Superior temporal gyrus (tissue), 1 donor: ENCODE results near the gene DEPDC1B.
"Not testable (repeated sequence)": the region's sequence is repeated elsewhere in the genome, so short reads cannot be mapped to it uniquely, and the experiment has no call there.

Source experiments
- DNase-seq: peaks from one replicate; pipeline ENCODE4 v3.0.0-alpha.2; 2016; ENCODE audit errors: extremely low spot score

The DEPDC1B gene

GRCh38 chr5:60649288-60649917, 50.6 kb downstream of the DEPDC1B start:
- DNase-seq: peak; percentile 68

- no peak for DNase-seq
Observed at GRCh38 chr5:60648175-60648574, 51.8 kb downstream of the DEPDC1B start.

GRCh38 chr5:60640901-60641300, 59.1 kb downstream of the DEPDC1B start:
- DNase-seq: no peak

- no peak for DNase-seq
Observed at GRCh38 chr5:60639544-60639943, 60.4 kb downstream of the DEPDC1B start.

- DNase-seq: no peak
Observed at GRCh38 chr5:60638300-60638699, 61.7 kb downstream of the DEPDC1B start.

- no peak for DNase-seq
Observed at GRCh38 chr5:60636644-60637043, 63.3 kb downstream of the DEPDC1B start.

GRCh38 chr5:60636001-60636400, 64.0 kb downstream of the DEPDC1B start:
- no peak for DNase-seq

GRCh38 chr5:60634051-60634450, 65.9 kb downstream of the DEPDC1B start:
- DNase-seq: no peak

GRCh38 chr5:60633341-60633740, 66.6 kb downstream of the DEPDC1B start:
- DNase-seq: no peak

GRCh38 chr5:60632153-60632552, 67.8 kb downstream of the DEPDC1B start:
- no peak for DNase-seq

- DNase-seq: no peak
Observed at GRCh38 chr5:60630836-60631235, 69.1 kb downstream of the DEPDC1B start.

GRCh38 chr5:60630179-60630578, 69.8 kb downstream of the DEPDC1B start:
- DNase-seq: no peak

- not testable (repeated sequence) for DNase-seq
Observed at GRCh38 chr5:60624875-60625274, 75.1 kb downstream of the DEPDC1B start.

GRCh38 chr5:60620752-60621151, 79.2 kb downstream of the DEPDC1B start:
- not testable (repeated sequence) for DNase-seq

- no peak for DNase-seq
Observed at GRCh38 chr5:60613826-60614225, 86.1 kb downstream of the DEPDC1B start.

GRCh38 chr5:60611099-60611740, 88.7 kb downstream of the DEPDC1B start:
- DNase-seq: no peak

- no peak for DNase-seq
Observed at GRCh38 chr5:60604771-60605170, 95.2 kb downstream of the DEPDC1B start.

GRCh38 chr5:60598424-60598823, 101.5 kb downstream of the DEPDC1B start:
- peak; percentile 15 for DNase-seq

GRCh38 chr5:60597572-60598320, 102.2 kb downstream of the DEPDC1B start:
- DNase-seq: peak; percentile 36

- DNase-seq: no peak
Observed at GRCh38 chr5:60594715-60595477, 105.1 kb downstream of the DEPDC1B start.

GRCh38 chr5:60590172-60590571, 109.8 kb downstream of the DEPDC1B start:
- DNase-seq: no peak

- not testable (repeated sequence) for DNase-seq
Observed at GRCh38 chr5:60587312-60587711, 112.7 kb downstream of the DEPDC1B start.
